Measurements from ENCODE around the gene LARP4.
"Not testable (repeated sequence)": the region's sequence is repeated elsewhere in the genome, so short reads cannot be mapped to it uniquely, and the experiment has no call there.

DNA sequence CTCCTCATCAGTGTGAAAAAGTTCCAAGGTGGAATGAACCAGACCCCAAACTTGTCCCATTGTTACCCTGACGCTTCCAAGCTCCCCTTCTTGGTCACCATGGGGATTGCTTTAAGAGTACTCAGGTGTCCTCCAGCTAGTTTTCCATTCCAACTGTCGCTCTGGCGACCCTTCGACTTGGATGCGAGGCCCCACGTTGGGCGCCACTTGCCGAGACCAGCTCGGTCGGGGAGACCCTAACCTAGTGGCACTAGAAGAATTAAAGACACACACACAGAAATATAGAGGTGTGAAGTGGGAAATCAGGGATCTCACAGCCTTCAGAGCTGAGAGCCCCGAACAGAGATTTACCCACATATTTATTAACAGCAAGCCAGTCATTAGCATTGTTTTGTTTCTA lies 97.4 kb downstream of the LARP4 start:
- TF ChIP-seq, protein P1, sequence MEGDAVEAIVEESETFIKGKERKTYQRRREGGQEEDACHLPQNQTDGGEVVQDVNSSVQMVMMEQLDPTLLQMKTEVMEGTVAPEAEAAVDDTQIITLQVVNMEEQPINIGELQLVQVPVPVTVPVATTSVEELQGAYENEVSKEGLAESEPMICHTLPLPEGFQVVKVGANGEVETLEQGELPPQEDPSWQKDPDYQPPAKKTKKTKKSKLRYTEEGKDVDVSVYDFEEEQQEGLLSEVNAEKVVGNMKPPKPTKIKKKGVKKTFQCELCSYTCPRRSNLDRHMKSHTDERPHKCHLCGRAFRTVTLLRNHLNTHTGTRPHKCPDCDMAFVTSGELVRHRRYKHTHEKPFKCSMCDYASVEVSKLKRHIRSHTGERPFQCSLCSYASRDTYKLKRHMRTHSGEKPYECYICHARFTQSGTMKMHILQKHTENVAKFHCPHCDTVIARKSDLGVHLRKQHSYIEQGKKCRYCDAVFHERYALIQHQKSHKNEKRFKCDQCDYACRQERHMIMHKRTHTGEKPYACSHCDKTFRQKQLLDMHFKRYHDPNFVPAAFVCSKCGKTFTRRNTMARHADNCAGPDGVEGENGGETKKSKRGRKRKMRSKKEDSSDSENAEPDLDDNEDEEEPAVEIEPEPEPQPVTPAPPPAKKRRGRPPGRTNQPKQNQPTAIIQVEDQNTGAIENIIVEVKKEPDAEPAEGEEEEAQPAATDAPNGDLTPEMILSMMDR (IDR thresholded peaks at IDR 0.05), result not testable (repeated sequence)
- TF ChIP-seq POLR2A (IDR thresholded peaks at IDR 0.05), result not testable (repeated sequence)

Data from Peyer's patch (tissue), 4 donors.